BLaER1 (cell line): ENCODE measurements around the gene DCTN5.
"Not testable (repeated sequence)": the region's sequence is repeated elsewhere in the genome, so short reads cannot be mapped to it uniquely, and the experiment has no call there.

ENCODE experiments used
- H3K27ac ChIP-seq: shearing (Covaris generic); formaldehyde crosslinking; 2 replicates; pipeline ENCODE4 v1.8.1; 2022
- H3K27me3 ChIP-seq: shearing (Covaris generic); formaldehyde crosslinking; 2 replicates; pipeline ENCODE4 v1.8.1; 2022
- H3K36me3 ChIP-seq: shearing (Covaris generic); formaldehyde crosslinking; 2 replicates; pipeline ENCODE4 v1.8.1; 2022
- H3K4me1 ChIP-seq: shearing (Covaris generic); formaldehyde crosslinking; 2 replicates; pipeline ENCODE4 v1.8.1; 2022
- H3K4me2 ChIP-seq: shearing (Covaris generic); formaldehyde crosslinking; 2 replicates; pipeline ENCODE4 v1.8.1; 2022
- H3K4me3 ChIP-seq: shearing (Covaris generic); formaldehyde crosslinking; 2 replicates; pipeline ENCODE4 v1.8.1; 2022
- H3K9ac ChIP-seq: shearing (Covaris generic); formaldehyde crosslinking; 2 replicates; pipeline ENCODE4 v1.8.1; 2022
- H3K9me3 ChIP-seq: shearing (Covaris generic); formaldehyde crosslinking; 2 replicates; pipeline ENCODE4 v1.8.1; 2022
- H4K20me1 ChIP-seq: shearing (Covaris generic); formaldehyde crosslinking; 2 replicates; pipeline ENCODE4 v1.8.1; 2022
- Cebpa-rat ChIP-seq: shearing (Covaris generic); IDR thresholded peaks from 2 replicates; pipeline ENCODE4 v1.8.1; 2022

The DCTN5 gene

GRCh38 chr16:23640931-23641765 lies at the start of gene DCTN5, which contains the start of gene PALB2:
Gene DCTN5, plus strand, starts transcription at chr16:23641466. Its CDS starts 77 bp downstream, at chr16:23641543.
Gene PALB2, minus strand, starts transcription at chr16:23641310. Its CDS starts 153 bp downstream, at chr16:23641157.
- Histone ChIP-seq H3K4me3 (peak within 1 kb of the TSS; percentile 84), H3K4me1 (peaks cover 26% of the 10 kb centered on the region), H4K20me1 (peaks cover 20% of the 10 kb centered on the region), H3K27ac (peak within 1 kb of the TSS; percentile 88), H3K4me2 (peak within 1 kb of the TSS; percentile 96), H3K27me3 (no peaks in the 10 kb centered on the region), H3K9me3 (no peaks in the 10 kb centered on the region), H3K9ac (peak within 1 kb of the TSS; percentile 91), H3K36me3 (peaks cover 58% of the 10 kb centered on the region)
- TF ChIP-seq Cebpa-rat: no peak

GRCh38 chr16:23594186-23594585 lies 47.1 kb upstream of the DCTN5 start:
- H3K36me3 ChIP-seq: peaks cover 52% of the 10 kb centered on the region
- H3K27ac ChIP-seq: no peak overlapping the region
- H4K20me1 ChIP-seq: peaks cover 67% of the 10 kb centered on the region
- H3K4me2 ChIP-seq: peak overlapping the region; percentile 97; the same call in 1 of the 2 replicates
- H3K9me3 ChIP-seq: no peaks in the 10 kb centered on the region
- TF ChIP-seq Cebpa-rat: no peak
- H3K9ac ChIP-seq: no peak overlapping the region; the same call in 1 of the 2 replicates
- no peaks in the 10 kb centered on the region for H3K27me3 ChIP-seq
- H3K4me1 ChIP-seq: peaks cover 14% of the 10 kb centered on the region
- no peak overlapping the region for H3K4me3 ChIP-seq

- H3K9ac ChIP-seq: peak overlapping the region; percentile 94
- H4K20me1 ChIP-seq: peaks cover 55% of the 10 kb centered on the region
- no peaks in the 10 kb centered on the region for H3K9me3 ChIP-seq
- peaks cover 14% of the 10 kb centered on the region for H3K4me1 ChIP-seq
- H3K27me3 ChIP-seq: no peaks in the 10 kb centered on the region
- peak overlapping the region; percentile 88 for H3K27ac ChIP-seq
- TF ChIP-seq Cebpa-rat: no peak
- peaks cover 41% of the 10 kb centered on the region for H3K36me3 ChIP-seq
- H3K4me2 ChIP-seq: peak overlapping the region; percentile 97
- peak overlapping the region; percentile 96 for H3K4me3 ChIP-seq
Observed at GRCh38 chr16:23595246-23595950, 45.9 kb upstream of the DCTN5 start.

DNA sequence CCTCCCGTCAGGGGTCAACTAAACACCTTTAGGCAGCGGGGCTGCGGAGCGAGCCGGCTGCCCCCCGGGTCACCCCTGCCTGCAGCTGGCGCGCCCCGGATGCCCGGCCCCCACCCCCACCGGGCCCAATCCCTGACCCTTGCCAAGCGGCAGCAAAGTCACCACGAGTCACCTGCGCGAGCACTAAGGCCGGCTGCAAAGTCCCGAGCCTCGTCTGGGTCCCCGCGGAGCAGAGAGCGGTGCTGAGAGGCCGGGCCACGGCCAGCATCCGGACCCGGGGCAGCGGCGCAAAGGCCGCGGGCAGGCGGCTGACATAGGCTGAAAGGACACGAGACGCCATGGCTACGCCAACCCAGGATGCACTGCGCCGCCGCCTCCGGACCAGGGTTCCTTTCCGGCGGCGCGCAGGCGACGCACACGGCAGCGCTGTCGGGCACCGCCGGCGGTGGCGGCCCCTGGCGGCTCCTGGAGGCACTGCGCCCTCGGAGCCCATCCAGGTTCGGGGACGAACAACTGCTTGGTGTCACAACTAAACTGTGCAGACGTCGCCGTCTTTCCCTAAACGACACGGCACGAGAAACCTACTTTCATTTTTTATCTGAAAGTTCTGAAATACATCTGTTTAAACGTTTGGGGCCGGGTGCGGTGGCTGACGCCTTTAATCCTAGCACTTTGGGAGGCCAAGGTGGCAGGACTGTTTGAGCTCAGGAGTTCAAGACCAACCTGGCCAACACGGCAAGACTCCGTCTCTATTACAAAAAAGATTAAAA lies 45.1 kb upstream of the DCTN5 start, which contains the start of gene NDUFAB1:
Gene NDUFAB1, minus strand, starts transcription at position 366 of the 770 bp plus-strand sequence. Its CDS starts 26 bp downstream, at position 340.
- H3K27ac ChIP-seq: peak within 1 kb of the TSS; percentile 88
- no peak for TF ChIP-seq Cebpa-rat

GRCh38 chr16:23597003-23597756 lies 44.1 kb upstream of the DCTN5 start:
- H3K4me3 ChIP-seq: no peak overlapping the region
- H4K20me1 ChIP-seq: peaks cover 37% of the 10 kb centered on the region
- no peak overlapping the region for H3K27ac ChIP-seq
- H3K4me2 ChIP-seq: no peak overlapping the region
- H3K4me1 ChIP-seq: peaks cover 14% of the 10 kb centered on the region
- H3K36me3 ChIP-seq: peaks cover 41% of the 10 kb centered on the region
- H3K9me3 ChIP-seq: no peaks in the 10 kb centered on the region
- no peak overlapping the region for H3K9ac ChIP-seq
- H3K27me3 ChIP-seq: no peaks in the 10 kb centered on the region
- no peak for TF ChIP-seq Cebpa-rat

More for the DNA sequence above, 45.1 kb upstream of the DCTN5 start, which contains the start of gene NDUFAB1:
- peaks cover 48% of the 10 kb centered on the region for H4K20me1 ChIP-seq
- peak within 1 kb of the TSS; percentile 94 for H3K9ac ChIP-seq
- H3K4me1 ChIP-seq: peaks cover 14% of the 10 kb centered on the region
- no peaks in the 10 kb centered on the region for H3K9me3 ChIP-seq
- H3K36me3 ChIP-seq: peaks cover 41% of the 10 kb centered on the region
- peak within 1 kb of the TSS; percentile 96 for H3K4me3 ChIP-seq
- H3K27me3 ChIP-seq: no peaks in the 10 kb centered on the region
- H3K4me2 ChIP-seq: peak within 1 kb of the TSS; percentile 97

- no peak overlapping the region for H3K9ac ChIP-seq
- H3K27me3 ChIP-seq: no peaks in the 10 kb centered on the region
- TF ChIP-seq Cebpa-rat: no peak
- no peak overlapping the region for H3K4me3 ChIP-seq
- H3K4me2 ChIP-seq: no peak overlapping the region
- H3K27ac ChIP-seq: no peak overlapping the region
- H4K20me1 ChIP-seq: no peaks in the 10 kb centered on the region
- H3K9me3 ChIP-seq: no peaks in the 10 kb centered on the region
- peaks cover 96% of the 10 kb centered on the region for H3K36me3 ChIP-seq
- no peaks in the 10 kb centered on the region for H3K4me1 ChIP-seq
Observed at GRCh38 chr16:23607726-23608125, 33.5 kb upstream of the DCTN5 start.

- no peaks in the 10 kb centered on the region for H4K20me1 ChIP-seq
- H3K9ac ChIP-seq: no peak overlapping the region
- H3K27ac ChIP-seq: no peak overlapping the region
- no peaks in the 10 kb centered on the region for H3K27me3 ChIP-seq
- H3K4me2 ChIP-seq: no peak overlapping the region
- no peaks in the 10 kb centered on the region for H3K4me1 ChIP-seq
- H3K36me3 ChIP-seq: peaks cover 96% of the 10 kb centered on the region
- no peaks in the 10 kb centered on the region for H3K9me3 ChIP-seq
- no peak overlapping the region for H3K4me3 ChIP-seq
- no peak for TF ChIP-seq Cebpa-rat
Observed at GRCh38 chr16:23608194-23608593, 33.1 kb upstream of the DCTN5 start.

- H3K4me1 ChIP-seq: no peaks in the 10 kb centered on the region
- no peak for TF ChIP-seq Cebpa-rat
- no peaks in the 10 kb centered on the region for H3K9me3 ChIP-seq
- no peaks in the 10 kb centered on the region for H3K27me3 ChIP-seq
- no peak overlapping the region for H3K4me2 ChIP-seq
- peaks cover 93% of the 10 kb centered on the region for H3K36me3 ChIP-seq
- no peak overlapping the region for H3K9ac ChIP-seq
- H4K20me1 ChIP-seq: no peaks in the 10 kb centered on the region
- H3K27ac ChIP-seq: no peak overlapping the region
- no peak overlapping the region for H3K4me3 ChIP-seq
Observed at GRCh38 chr16:23609929-23610328, 31.3 kb upstream of the DCTN5 start.

- H4K20me1 ChIP-seq, H3K27ac ChIP-seq, H3K9ac ChIP-seq, H3K4me2 ChIP-seq, H3K4me3 ChIP-seq, H3K9me3 ChIP-seq, H3K27me3 ChIP-seq, H3K4me1 ChIP-seq: not testable (repeated sequence)
- peaks cover 93% of the 10 kb centered on the region for H3K36me3 ChIP-seq
Observed at GRCh38 chr16:23610905-23611304, 30.4 kb upstream of the DCTN5 start.
